K562 (cell line): Measurements from ENCODE around the gene PIN4.

Source experiments
- BRCA1 ChIP-seq, 2 experiments: fragments of 450-650 bp in 1 of 2; sonication (generic) in 1 of 2; formaldehyde crosslinking in 1 of 2; IDR thresholded peaks; 2 replicates each; pipeline versions ENCODE4 v1.5.0 to v1.6.1; 2017 to 2020; ENCODE audit warnings: mild to moderate bottlenecking in 1 of 2, missing genetic modification reagents in 1 of 2
- MAFK ChIP-seq: IDR thresholded peaks from 2 replicates; pipeline ENCODE4 v1.6.1; 2011; ENCODE audit warnings: low read length, improper control_type of control experiment
- MED1 ChIP-seq: sonication (generic); formaldehyde crosslinking; IDR thresholded peaks from 2 replicates; pipeline ENCODE4 v1.8.1; 2023; ENCODE audit warnings: missing genetic modification reagents, borderline replicate concordance
- PCBP1 ChIP-seq: fragments of 200-400 bp; formaldehyde crosslinking; IDR thresholded peaks from 2 replicates; pipeline ENCODE4 v1.6.1; 2018; ENCODE audit warnings: mild to moderate bottlenecking, low read depth, low read length; ENCODE audit not compliant: poor library complexity, severe bottlenecking
- TF ChIP-seq, protein P1 (sequence below): IDR thresholded peaks from 2 replicates; pipeline ENCODE4 v1.6.1; 2016; ENCODE audit warnings: missing genetic modification characterization, missing compliant biosample characterization
- TF ChIP-seq, protein P2 (sequence below): fragments of 450-650 bp; conservative IDR thresholded peaks from 2 replicates; pipeline ENCODE4 v1.6.1; 2016; ENCODE audit warnings: missing genetic modification characterization, low read depth, mild to moderate bottlenecking, control low read depth, missing compliant biosample characterization
- TF ChIP-seq, protein P3 (sequence below), 3 experiments: IDR thresholded peaks in 2 of 3; conservative IDR thresholded peaks in 1 of 3; 2 replicates each; pipeline ENCODE4 v1.5.1; 2011 to 2012; ENCODE audit warnings: low read length in 3 of 3, mild to moderate bottlenecking in 3 of 3, control low read depth in 2 of 3, improper control_type of control experiment in 1 of 3, inconsistent platforms in 1 of 3, low read depth in 1 of 3, mixed read lengths in 1 of 3, moderate library complexity in 1 of 3; ENCODE audit not compliant: insufficient read depth in 2 of 3
- TF ChIP-seq, protein P4 (sequence below): fragments of 150-350 bp; conservative IDR thresholded peaks from 2 replicates; pipeline ENCODE4 v1.6.1; 2014; ENCODE audit warnings: low read length
- TF ChIP-seq, protein P5 (sequence below): fragments of 250-450 bp; sonication (Bioruptor Pico); IDR thresholded peaks from 2 replicates; pipeline ENCODE4 v1.8.0; 2022; ENCODE audit warnings: moderate library complexity, mild to moderate bottlenecking, inconsistent platforms

DNA sequence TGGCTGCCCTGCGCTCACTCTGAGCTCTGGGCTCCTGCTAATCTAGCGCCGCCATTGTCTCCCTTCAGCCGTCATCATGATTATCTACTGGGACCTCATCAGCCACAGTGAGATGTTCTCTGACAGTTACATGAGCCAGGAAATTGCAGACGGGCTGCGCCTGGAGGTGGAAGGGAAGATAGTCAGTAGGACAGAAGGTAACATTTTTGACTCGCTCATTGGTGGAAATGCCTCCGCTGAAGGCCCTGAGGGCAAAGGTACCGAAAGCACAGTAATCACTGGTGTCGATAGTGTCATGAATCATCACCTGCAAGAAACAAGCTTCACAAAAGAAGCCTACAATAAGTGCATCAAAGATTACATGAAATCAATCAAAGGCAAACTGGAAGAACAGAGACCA, 21.8 kb upstream of the PIN4 start:
- TF ChIP-seq, protein P1, sequence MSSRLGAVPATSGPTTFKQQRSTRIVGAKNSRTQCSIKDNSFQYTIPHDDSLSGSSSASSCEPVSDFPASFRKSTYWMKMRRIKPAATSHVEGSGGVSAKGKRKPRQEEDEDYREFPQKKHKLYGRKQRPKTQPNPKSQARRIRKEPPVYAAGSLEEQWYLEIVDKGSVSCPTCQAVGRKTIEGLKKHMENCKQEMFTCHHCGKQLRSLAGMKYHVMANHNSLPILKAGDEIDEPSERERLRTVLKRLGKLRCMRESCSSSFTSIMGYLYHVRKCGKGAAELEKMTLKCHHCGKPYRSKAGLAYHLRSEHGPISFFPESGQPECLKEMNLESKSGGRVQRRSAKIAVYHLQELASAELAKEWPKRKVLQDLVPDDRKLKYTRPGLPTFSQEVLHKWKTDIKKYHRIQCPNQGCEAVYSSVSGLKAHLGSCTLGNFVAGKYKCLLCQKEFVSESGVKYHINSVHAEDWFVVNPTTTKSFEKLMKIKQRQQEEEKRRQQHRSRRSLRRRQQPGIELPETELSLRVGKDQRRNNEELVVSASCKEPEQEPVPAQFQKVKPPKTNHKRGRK (tag): no peak
- TF ChIP-seq, protein P2, sequence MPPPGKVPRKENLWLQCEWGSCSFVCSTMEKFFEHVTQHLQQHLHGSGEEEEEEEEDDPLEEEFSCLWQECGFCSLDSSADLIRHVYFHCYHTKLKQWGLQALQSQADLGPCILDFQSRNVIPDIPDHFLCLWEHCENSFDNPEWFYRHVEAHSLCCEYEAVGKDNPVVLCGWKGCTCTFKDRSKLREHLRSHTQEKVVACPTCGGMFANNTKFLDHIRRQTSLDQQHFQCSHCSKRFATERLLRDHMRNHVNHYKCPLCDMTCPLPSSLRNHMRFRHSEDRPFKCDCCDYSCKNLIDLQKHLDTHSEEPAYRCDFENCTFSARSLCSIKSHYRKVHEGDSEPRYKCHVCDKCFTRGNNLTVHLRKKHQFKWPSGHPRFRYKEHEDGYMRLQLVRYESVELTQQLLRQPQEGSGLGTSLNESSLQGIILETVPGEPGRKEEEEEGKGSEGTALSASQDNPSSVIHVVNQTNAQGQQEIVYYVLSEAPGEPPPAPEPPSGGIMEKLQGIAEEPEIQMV (tag): no peak
- TF ChIP-seq, protein P3, sequence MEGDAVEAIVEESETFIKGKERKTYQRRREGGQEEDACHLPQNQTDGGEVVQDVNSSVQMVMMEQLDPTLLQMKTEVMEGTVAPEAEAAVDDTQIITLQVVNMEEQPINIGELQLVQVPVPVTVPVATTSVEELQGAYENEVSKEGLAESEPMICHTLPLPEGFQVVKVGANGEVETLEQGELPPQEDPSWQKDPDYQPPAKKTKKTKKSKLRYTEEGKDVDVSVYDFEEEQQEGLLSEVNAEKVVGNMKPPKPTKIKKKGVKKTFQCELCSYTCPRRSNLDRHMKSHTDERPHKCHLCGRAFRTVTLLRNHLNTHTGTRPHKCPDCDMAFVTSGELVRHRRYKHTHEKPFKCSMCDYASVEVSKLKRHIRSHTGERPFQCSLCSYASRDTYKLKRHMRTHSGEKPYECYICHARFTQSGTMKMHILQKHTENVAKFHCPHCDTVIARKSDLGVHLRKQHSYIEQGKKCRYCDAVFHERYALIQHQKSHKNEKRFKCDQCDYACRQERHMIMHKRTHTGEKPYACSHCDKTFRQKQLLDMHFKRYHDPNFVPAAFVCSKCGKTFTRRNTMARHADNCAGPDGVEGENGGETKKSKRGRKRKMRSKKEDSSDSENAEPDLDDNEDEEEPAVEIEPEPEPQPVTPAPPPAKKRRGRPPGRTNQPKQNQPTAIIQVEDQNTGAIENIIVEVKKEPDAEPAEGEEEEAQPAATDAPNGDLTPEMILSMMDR (IDR thresholded peaks at IDR 0.05 in 2 of 3, conservative IDR thresholded peaks at IDR 0.05 in 1 of 3; ENCODE audit: insufficient read depth in 2 of 3, low read depth in 1 of 3, low read length in 3 of 3): no peak
- TF ChIP-seq, protein P4, sequence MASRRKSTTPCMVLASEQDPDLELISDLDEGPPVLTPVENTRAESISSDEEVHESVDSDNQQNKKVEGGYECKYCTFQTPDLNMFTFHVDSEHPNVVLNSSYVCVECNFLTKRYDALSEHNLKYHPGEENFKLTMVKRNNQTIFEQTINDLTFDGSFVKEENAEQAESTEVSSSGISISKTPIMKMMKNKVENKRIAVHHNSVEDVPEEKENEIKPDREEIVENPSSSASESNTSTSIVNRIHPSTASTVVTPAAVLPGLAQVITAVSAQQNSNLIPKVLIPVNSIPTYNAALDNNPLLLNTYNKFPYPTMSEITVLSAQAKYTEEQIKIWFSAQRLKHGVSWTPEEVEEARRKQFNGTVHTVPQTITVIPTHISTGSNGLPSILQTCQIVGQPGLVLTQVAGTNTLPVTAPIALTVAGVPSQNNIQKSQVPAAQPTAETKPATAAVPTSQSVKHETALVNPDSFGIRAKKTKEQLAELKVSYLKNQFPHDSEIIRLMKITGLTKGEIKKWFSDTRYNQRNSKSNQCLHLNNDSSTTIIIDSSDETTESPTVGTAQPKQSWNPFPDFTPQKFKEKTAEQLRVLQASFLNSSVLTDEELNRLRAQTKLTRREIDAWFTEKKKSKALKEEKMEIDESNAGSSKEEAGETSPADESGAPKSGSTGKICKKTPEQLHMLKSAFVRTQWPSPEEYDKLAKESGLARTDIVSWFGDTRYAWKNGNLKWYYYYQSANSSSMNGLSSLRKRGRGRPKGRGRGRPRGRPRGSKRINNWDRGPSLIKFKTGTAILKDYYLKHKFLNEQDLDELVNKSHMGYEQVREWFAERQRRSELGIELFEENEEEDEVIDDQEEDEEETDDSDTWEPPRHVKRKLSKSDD: no peak
- TF ChIP-seq PCBP1: no peak
- no peak for TF ChIP-seq MED1 (CRISPR knock-in tag)
- no peak for TF ChIP-seq MAFK
- TF ChIP-seq, protein P5, sequence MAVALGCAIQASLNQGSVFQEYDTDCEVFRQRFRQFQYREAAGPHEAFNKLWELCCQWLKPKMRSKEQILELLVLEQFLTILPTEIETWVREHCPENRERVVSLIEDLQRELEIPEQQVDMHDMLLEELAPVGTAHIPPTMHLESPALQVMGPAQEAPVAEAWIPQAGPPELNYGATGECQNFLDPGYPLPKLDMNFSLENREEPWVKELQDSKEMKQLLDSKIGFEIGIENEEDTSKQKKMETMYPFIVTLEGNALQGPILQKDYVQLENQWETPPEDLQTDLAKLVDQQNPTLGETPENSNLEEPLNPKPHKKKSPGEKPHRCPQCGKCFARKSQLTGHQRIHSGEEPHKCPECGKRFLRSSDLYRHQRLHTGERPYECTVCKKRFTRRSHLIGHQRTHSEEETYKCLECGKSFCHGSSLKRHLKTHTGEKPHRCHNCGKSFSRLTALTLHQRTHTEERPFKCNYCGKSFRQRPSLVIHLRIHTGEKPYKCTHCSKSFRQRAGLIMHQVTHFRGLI (CRISPR knock-in tag): no peak
- no peak for TF ChIP-seq BRCA1 (IDR thresholded peaks at IDR 0.05)
- no peak for TF ChIP-seq BRCA1 (CRISPR knock-in tag; IDR thresholded peaks at IDR 0.05)
